OCI-LY3 (cell line): ENCODE measurements around the gene SLC18A3.

Source experiments
- CTCF ChIP-seq: fragments of 200-600, 300-600 bp; sonication (generic); IDR thresholded peaks from 2 replicates; pipeline ENCODE4 v1.5.1; 2014; ENCODE audit warnings: antibody characterized with exemption, low read length, low read depth
- EZH2phosphoT487 ChIP-seq: fragments of 200-600 bp; shearing (Covaris generic); IDR thresholded peaks from 2 replicates; pipeline ENCODE4 v1.6.1; 2018; ENCODE audit warnings: antibody characterized with exemption, mixed run types, low read depth

GRCh38 chr10:49645417-49645816 is 35.3 kb downstream of the SLC18A3 start:
- TF ChIP-seq CTCF (no peak), EZH2phosphoT487 (no peak)
